Muscle of arm (tissue), 12 donors: ENCODE measurements around the gene ARHGDIA. TPM values are rescaled to one million over a fixed set of nuclear protein-coding genes. Genes with fewer than 3 reads are reported as not detected.

Experiments used
- DNase-seq: peaks from one replicate; pipeline ENCODE4 v3.0.0-alpha.2; 2013
- polyA plus RNA-seq, 12 donors: library from polyadenylated mRNA; unstranded; fragments of 120-200 nt; gene quantifications; one replicate each; pipeline ENCODE4 v1.2.1, GENCODE V29; 2013; ENCODE audit not compliant: insufficient read length in 12 of 12

The ARHGDIA gene
- polyA plus RNA-seq, 12 donors, result 114 to 310 (median 158) TPM; not detected in 1

DNA sequence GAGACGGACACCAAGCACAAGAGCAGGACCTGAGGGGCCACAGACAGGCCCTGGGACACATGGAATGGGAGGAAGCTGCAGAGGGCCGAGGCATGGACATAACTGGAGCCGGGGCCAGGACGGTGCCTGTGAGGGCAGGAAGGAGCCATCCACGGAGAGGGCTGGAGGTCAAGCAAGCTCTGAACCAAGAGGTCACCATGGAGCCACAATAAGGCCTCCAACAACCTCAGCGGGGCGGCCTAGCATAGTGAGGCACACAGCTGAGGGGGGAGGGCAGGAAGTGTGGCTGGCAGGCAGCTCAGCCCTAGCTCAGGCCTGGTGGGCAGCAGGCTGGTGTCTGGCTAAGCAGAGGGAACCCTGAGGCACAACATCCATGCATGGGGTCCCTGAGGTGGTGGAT lies 42.5 kb downstream of the ARHGDIA start:
- no peak for DNase-seq

DNA sequence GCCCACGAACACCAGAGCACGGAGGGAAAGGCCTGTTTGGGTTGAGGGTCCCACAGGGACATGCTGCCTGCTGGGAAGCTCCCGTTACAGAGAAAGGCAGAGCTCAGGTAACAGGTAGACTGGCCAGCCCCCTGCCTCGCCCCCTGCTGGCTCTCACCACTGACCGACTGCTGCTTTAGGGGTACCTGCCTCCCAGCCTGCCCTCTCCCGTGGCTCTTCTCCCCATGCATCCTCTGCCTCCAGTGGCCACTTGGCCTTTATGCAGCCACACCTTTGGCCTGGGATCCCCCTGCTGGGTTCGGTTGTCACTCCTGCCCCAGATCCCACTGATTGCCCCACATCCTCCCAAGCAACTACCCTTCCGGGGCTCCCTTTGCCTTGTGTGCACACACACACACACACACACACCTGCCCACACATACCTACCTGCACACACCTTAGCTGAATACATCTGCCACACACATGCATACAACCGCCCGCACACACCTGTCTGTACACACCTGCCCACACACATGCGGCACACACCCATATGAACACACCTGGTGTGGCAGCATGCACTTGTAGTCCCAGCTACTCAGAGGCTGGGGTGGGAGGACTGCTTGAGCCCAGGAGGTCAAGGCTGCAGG lies 45.2 kb downstream of the ARHGDIA start:
- DNase-seq, result no peak

DNA sequence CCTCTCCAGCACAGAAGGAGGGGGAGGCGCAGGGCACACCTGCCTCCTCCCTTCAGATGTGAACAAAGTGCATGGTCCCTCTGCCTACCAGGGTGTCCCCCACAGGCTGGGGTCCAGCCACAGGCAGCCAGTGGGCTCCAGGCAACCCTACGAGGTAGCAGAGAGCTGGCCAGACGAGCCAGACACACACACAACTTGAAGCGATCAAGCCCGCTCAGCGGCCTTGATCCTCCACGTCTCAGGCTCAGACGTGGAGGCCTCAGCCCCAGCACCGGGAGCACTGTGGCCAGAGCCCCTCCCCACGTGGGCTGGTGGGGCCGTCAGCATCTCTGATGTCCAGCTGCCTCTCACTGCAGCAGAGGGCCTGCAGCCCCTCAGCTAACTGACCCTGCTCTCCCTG lies 46.5 kb downstream of the ARHGDIA start:
- no peak for DNase-seq

DNA sequence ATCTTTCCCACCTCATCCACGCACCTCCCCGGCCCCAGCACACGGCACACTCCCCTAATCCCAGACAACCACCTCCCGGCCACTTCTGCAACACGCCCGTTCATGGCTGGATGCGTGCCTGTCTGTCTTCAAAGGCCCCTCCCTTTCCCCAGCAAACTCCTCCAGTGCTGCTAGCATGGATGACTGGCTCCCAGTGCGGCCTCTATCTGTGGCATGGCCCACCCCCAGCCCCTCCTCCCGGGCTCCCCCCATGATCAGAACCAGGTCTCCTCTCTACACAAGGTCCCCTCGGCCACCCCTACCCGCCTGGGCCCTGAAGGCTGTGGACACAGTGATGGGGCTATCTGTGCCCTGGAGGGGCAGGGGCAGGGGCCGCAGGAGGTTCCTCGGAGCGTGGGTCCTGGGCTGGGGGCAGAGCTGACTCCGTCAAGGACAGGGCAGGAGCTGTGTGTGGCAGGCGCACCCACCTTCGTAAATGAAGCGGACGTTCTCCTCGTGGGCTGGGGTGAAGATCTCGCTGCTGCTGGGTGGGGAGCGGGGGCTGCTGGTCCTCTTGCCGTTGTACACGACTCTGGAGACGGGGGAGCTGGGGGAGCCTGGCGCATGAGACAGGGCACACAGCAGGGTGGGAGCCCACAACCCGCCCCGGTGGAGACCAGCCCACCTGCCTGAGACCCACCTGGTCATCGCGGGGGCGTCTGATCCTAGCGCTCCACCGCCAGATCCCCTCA lies 47.2 kb downstream of the ARHGDIA start:
- no peak for DNase-seq

DNA sequence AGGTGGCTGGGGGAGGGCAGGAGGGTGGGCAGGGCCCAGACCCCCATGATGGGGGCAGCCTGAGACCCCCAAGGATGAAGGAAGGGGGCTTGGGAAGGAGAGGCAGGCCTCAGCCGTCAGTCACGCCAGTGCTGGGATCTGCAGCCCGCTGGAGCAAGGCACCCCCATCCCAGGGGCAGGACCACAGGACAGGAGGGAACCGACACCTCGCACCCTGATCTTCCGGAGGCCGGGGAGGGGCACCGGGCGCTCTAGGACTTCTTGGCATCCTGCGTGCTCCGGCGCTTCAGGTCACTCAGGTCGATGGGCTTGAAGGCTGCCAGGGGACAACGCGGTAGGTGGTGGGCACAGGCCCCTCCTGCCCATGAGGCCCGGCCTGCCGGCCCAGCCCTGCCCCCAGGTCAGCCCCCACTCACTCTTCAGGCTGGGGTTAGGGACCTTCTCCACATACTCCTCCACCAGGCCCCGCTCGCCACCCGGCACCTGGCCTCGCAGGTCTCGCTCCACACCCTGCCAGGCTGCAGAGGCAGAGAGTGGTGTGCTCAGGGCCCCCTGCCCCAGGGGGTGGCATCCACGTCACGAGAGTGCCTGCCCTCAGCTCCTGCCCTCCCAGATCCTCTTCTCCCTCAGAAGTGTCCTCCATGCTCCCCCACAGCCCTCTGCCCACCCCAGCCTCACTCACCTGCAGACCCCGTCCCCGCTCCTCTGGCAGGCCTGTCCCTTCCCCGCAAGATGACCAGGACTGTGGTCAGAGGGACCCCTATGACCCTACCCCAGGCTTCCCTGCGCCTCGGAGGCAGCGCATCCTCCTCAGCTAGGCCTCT lies 47.9 kb downstream of the ARHGDIA start:
- DNase-seq, result no peak

DNA sequence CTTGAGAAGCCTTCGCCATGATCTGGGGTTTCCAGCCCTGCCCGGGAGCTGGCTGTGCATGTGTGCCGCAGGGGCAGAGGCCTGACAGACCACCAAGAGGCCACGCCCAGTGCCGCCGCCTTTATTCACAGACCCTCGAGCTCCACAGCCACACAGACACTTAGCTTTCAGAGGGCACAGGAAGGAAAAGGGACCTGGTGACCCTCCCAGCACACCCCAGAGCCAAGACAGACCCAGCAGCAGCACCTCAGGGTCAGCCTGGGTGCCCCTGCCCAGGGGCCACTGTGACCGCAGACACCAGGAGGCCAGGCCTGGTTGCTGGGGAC lies 48.9 kb downstream of the ARHGDIA start:
- DNase-seq, result no peak

DNA sequence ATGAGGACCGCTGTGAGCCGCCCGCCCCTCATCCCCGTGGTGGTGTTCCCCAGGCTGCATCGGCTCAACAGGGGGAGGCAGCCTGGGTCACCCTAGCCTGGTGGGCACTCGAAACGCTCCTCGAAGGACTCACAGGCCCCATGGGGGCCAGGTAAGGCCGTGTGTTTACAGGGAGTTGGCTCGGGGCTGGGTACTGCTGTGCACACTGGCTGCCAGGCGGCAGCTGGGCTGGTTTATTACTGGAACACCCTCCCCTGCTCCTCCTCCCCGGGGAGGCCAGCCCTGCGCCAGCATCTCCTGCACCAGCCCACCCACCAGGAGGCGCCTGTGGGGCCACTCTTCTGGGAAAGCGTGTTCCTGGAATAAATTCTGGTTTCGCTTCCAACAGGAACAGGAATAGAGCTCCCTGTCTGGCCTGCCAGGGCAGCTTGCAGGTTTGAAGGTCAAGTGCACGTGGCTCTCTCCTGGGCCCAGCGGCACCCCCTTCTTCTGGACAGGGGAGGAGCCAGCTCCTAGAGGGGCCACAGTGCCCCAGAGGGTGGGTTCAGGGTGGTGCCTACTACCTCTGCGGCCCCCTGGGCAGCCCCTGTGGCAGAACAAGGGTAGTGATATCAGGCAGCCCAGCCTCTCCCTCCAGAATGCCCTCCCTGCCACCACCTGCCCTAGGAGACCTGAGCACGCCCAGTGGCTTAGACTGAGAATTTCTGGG lies 49.4 kb downstream of the ARHGDIA start:
- no peak for DNase-seq

DNA sequence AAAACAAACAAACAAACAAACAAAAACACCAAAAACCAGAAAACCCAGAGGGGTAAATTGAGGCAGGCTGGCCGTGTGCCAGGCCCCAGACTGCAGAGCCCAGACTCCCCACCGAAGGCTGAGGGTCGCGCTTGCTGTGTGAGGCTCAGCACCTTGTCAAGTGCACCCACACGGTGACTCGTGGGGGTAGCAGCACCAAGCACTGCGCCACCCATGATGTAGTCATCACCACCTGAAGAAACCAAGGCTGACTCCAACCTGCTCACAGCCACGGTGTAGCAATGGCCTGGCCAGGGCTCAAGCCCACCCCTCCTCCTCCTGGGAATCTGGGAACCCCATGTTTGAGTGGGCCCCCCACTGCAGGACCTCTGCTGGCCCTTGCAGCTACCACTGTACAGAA lies 50.0 kb downstream of the ARHGDIA start:
- DNase-seq, result no peak

DNA sequence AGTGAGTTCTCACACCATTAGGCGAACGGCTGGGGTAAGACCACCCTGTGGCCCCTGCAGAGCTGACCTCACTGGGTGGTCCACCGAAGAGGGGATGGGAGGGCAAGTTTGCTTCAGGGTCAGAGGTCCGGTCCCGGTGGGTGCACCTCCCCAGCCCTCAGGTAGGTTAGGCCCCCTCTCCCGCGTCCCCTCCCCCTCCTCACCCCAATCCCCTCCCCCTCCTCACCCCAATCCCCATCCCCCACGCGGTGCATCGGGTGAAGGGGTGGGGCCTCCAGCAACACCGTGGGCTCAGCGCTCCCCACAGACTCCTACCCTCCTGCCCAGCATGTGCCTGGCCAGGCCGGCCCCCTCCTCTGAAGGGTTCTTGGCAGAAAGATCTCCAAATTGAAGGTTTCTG lies 51.4 kb downstream of the ARHGDIA start:
- DNase-seq, result no peak

DNA sequence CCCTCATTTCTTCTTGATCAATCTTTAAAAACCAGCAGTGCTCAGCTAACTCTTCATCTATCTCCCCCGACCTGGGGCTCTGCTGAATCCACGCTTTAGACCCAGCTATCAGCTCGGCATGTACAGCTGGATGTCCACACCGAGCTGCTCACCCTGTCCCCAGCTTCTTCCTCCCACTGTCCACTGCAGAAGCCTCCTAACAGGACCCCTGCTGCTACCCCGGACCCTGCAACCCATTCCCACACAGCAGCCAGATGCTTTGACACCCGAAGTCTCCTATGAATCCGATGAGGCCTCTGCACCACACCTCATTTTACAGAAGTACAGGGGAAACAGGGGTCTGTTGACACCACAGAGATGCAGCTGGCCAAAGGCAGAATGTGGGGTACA lies 53.4 kb downstream of the ARHGDIA start:
- DNase-seq, result no peak

Other genes starting within 250 kb of the ARHGDIA start
- gene NPLOC4, start 234.2 kb downstream of the ARHGDIA start, polyA plus RNA-seq, result 10 to 100 TPM in 11 of 12 donors, not detected in 1; 48.7 to 63.7 (median 58.9) TPM
- gene TSPAN10, start 234.1 kb downstream of the ARHGDIA start, polyA plus RNA-seq, result 1 to 10 TPM in 6 of 12 donors, under 1 TPM in 4, not detected in 2; 0.63 to 1.5 (median 1.0) TPM
- gene PDE6G, start 214.8 kb downstream of the ARHGDIA start, polyA plus RNA-seq, result 1 to 10 TPM in 10 of 12 donors, not detected in 2; 1.4 to 7.6 (median 3.1) TPM
- 10 to 100 TPM in 3 of 12 donors, 1 to 10 TPM in 8, not detected in 1; 7.0 to 18.7 (median 8.1) TPM for gene OXLD1, start 204.7 kb downstream of the ARHGDIA start, polyA plus RNA-seq
- 10 to 100 TPM in 10 of 12 donors, 1 to 10 TPM in 1, not detected in 1; 9.3 to 23.9 (median 12.6) TPM for gene CCDC137, start 204.6 kb downstream of the ARHGDIA start, polyA plus RNA-seq
- gene ARL16, start 187.5 kb downstream of the ARHGDIA start, polyA plus RNA-seq, result 10 to 100 TPM in 11 of 12 donors, not detected in 1; 21.2 to 39.2 (median 30.1) TPM
- 10 to 100 TPM in 11 of 12 donors, not detected in 1; 43.4 to 93.4 (median 50.8) TPM for gene HGS, start 187.3 kb downstream of the ARHGDIA start, polyA plus RNA-seq
- gene MRPL12, start 168.0 kb downstream of the ARHGDIA start, polyA plus RNA-seq, result 100 to 1,000 TPM in 1 of 12 donors, 10 to 100 TPM in 10, not detected in 1; 28.6 to 123 (median 48.1) TPM
- gene SLC25A10, start 159.1 kb downstream of the ARHGDIA start, polyA plus RNA-seq, result 10 to 100 TPM in 1 of 12 donors, 1 to 10 TPM in 10, not detected in 1; 1.2 to 22.7 (median 2.9) TPM
- gene GCGR, start 67.2 kb downstream of the ARHGDIA start, polyA plus RNA-seq, result under 1 TPM in 4 of 12 donors, not detected in 8; 0.18 to 0.33 (median 0.22) TPM
- 100 to 1,000 TPM in 3 of 12 donors, 10 to 100 TPM in 8, not detected in 1; 73.5 to 264 (median 95.5) TPM for gene MCRIP1, start 38.0 kb downstream of the ARHGDIA start, polyA plus RNA-seq
- 10 to 100 TPM in 11 of 12 donors, not detected in 1; 10.9 to 61.9 (median 26.1) TPM for gene PPP1R27, start 36.3 kb downstream of the ARHGDIA start, polyA plus RNA-seq
- 100 to 1,000 TPM in 11 of 12 donors, not detected in 1; 346 to 655 (median 404) TPM for gene P4HB, start 10.8 kb downstream of the ARHGDIA start, polyA plus RNA-seq
- gene ALYREF, start 20.2 kb upstream of the ARHGDIA start, polyA plus RNA-seq, result 100 to 1,000 TPM in 1 of 12 donors, 10 to 100 TPM in 11; 45.6 to 887 (median 57.3) TPM
- 100 to 1,000 TPM in 2 of 12 donors, 10 to 100 TPM in 9, not detected in 1; 52.4 to 123 (median 89.3) TPM for gene ANAPC11, start 20.4 kb upstream of the ARHGDIA start, polyA plus RNA-seq
- gene NPB, start 30.9 kb upstream of the ARHGDIA start, polyA plus RNA-seq, result under 1 TPM in 10 of 12 donors, not detected in 2; 0.14 to 0.81 (median 0.49) TPM
- 10 to 100 TPM in 6 of 12 donors, 1 to 10 TPM in 5, not detected in 1; 8.1 to 17.0 (median 10.0) TPM for gene PCYT2, start 40.1 kb upstream of the ARHGDIA start, polyA plus RNA-seq
- 10 to 100 TPM in 2 of 12 donors, 1 to 10 TPM in 9, not detected in 1; 4.1 to 15.8 (median 6.4) TPM for gene SIRT7, start 46.8 kb upstream of the ARHGDIA start, polyA plus RNA-seq
- gene MAFG, start 56.4 kb upstream of the ARHGDIA start, polyA plus RNA-seq, result 10 to 100 TPM in 11 of 12 donors, not detected in 1; 11.0 to 17.4 (median 13.7) TPM
- 100 to 1,000 TPM in 1 of 12 donors, 10 to 100 TPM in 10, not detected in 1; 46.4 to 100 (median 58.3) TPM for gene PYCR1, start 66.0 kb upstream of the ARHGDIA start, polyA plus RNA-seq
- 10 to 100 TPM in 9 of 12 donors, 1 to 10 TPM in 2, not detected in 1; 6.0 to 35.9 (median 18.5) TPM for gene MYADML2, start 75.9 kb upstream of the ARHGDIA start, polyA plus RNA-seq
- 1 to 10 TPM in 10 of 12 donors, not detected in 2; 1.9 to 7.7 (median 3.5) TPM for gene NOTUM, start 89.8 kb upstream of the ARHGDIA start, polyA plus RNA-seq
- gene ASPSCR1, start 106.3 kb upstream of the ARHGDIA start, polyA plus RNA-seq, result 10 to 100 TPM in 11 of 12 donors, not detected in 1; 17.2 to 80.2 (median 21.5) TPM
- gene CENPX, start 151.5 kb upstream of the ARHGDIA start, polyA plus RNA-seq, result 10 to 100 TPM in 11 of 12 donors, not detected in 1; 26.1 to 35.6 (median 30.8) TPM
- 10 to 100 TPM in 2 of 12 donors, 1 to 10 TPM in 9, not detected in 1; 6.3 to 31.7 (median 8.0) TPM for gene LRRC45, start 152.0 kb upstream of the ARHGDIA start, polyA plus RNA-seq
- gene RAC3, start 160.3 kb upstream of the ARHGDIA start, polyA plus RNA-seq, result 10 to 100 TPM in 3 of 12 donors, 1 to 10 TPM in 8, not detected in 1; 4.0 to 28.9 (median 6.4) TPM
- 10 to 100 TPM in 11 of 12 donors, not detected in 1; 26.8 to 54.2 (median 34.6) TPM for gene DCXR, start 166.4 kb upstream of the ARHGDIA start, polyA plus RNA-seq
- gene RFNG, start 180.5 kb upstream of the ARHGDIA start, polyA plus RNA-seq, result 10 to 100 TPM in 11 of 12 donors, not detected in 1; 22.8 to 56.6 (median 30.1) TPM
- 10 to 100 TPM in 11 of 12 donors, not detected in 1; 55.7 to 91.1 (median 62.2) TPM for gene GPS1, start 180.6 kb upstream of the ARHGDIA start, polyA plus RNA-seq
- 10 to 100 TPM in 11 of 12 donors, not detected in 1; 37.9 to 72.2 (median 54.8) TPM for gene DUS1L, start 194.5 kb upstream of the ARHGDIA start, polyA plus RNA-seq
- 10 to 100 TPM in 11 of 12 donors, not detected in 1; 15.7 to 62.2 (median 24.1) TPM for gene FASN, start 226.9 kb upstream of the ARHGDIA start, polyA plus RNA-seq